ENCODE results near the gene LFNG.

GRCh38 chr7:2478399-2478785 is 41.2 kb upstream of the LFNG start:
- TF ChIP-seq ELF1 (CRISPR knock-in tag; IDR thresholded peaks at IDR 0.05) (no peak), NR2C2 (CRISPR knock-in tag; IDR thresholded peaks at IDR 0.05; ENCODE audit: borderline replicate concordance) (no peak), CEBPB (IDR thresholded peaks at IDR 0.05; ENCODE audit: borderline replicate concordance, low read depth, low read length) (no peak), DPF2 (CRISPR knock-in tag; IDR thresholded peaks at IDR 0.05; ENCODE audit: borderline replicate concordance, low read depth) (no peak), CTCF (CRISPR knock-in tag; IDR thresholded peaks at IDR 0.05) (no peak), NBN (conservative IDR thresholded peaks at IDR 0.05) (no peak), ARID5B (CRISPR knock-in tag; IDR thresholded peaks at IDR 0.05) (no peak), ZMYM2 (CRISPR knock-in tag; IDR thresholded peaks at IDR 0.05) (no peak), TAF1 (CRISPR knock-in tag; IDR thresholded peaks at IDR 0.05) (no peak)

Measured in HepG2 (cell line).